Glutamatergic neuron (in vitro differentiated cells): ENCODE measurements around the gene ADARB1. TPM values are rescaled to one million over a fixed set of nuclear protein-coding genes. Genes with fewer than 3 reads are reported as not detected.

ENCODE experiments used
- DNase-seq: peaks from one replicate; pipeline ENCODE4 v3.0.0; 2022
- H3K27ac Mint-ChIP-seq: one replicate; pipeline ENCODE4 v1.8.0; 2020; ENCODE audit warnings: mild to moderate bottlenecking, mixed read lengths, inconsistent platforms; ENCODE audit not compliant: unreplicated experiment
- H3K27me3 Mint-ChIP-seq: one replicate; pipeline ENCODE4 v1.8.0; 2020; ENCODE audit warnings: mild to moderate bottlenecking, moderate library complexity, mixed read lengths, inconsistent platforms; ENCODE audit not compliant: unreplicated experiment
- H3K36me3 Mint-ChIP-seq: one replicate; pipeline ENCODE4 v1.8.0; 2020; ENCODE audit warnings: mild to moderate bottlenecking, mixed read lengths, inconsistent platforms; ENCODE audit not compliant: unreplicated experiment
- H3K4me1 Mint-ChIP-seq: one replicate; pipeline ENCODE4 v1.8.0; 2020; ENCODE audit warnings: mild to moderate bottlenecking, low read depth, mixed read lengths, inconsistent platforms; ENCODE audit not compliant: unreplicated experiment
- H3K4me3 Mint-ChIP-seq: one replicate; pipeline ENCODE4 v1.8.0; 2020; ENCODE audit warnings: mild to moderate bottlenecking, mixed read lengths, inconsistent platforms; ENCODE audit not compliant: unreplicated experiment
- H3K9me3 Mint-ChIP-seq: one replicate; pipeline ENCODE4 v1.8.0; 2020; ENCODE audit warnings: mild to moderate bottlenecking, moderate library complexity, mixed read lengths, inconsistent platforms; ENCODE audit not compliant: unreplicated experiment
- CTCF ChIP-seq: fragments of 200-600 bp; sonication (generic); IDR thresholded peaks from one replicate; pipeline ENCODE4 v1.5.0; 2021; ENCODE audit not compliant: partially characterized antibody, unreplicated experiment
- total RNA-seq: library from RNA; stranded (reverse); fragmentation: NEBNext Ultra II Directional; extraction: Animal tissue kit (Norgen Biotek cat#: 25700); gene quantifications from one replicate; pipeline ENCODE4 v1.2.1, GENCODE V29; 2021; ENCODE audit not compliant: unreplicated experiment

Gene ADARB1
- total RNA-seq, 1 donor from 2014 or later, result 49.2 TPM

GRCh38 chr21:45250914-45251634, 176.7 kb downstream of the ADARB1 start:
- no peak overlapping the region for H3K4me3 Mint-ChIP-seq
- H3K27ac Mint-ChIP-seq, result no peak overlapping the region
- TF ChIP-seq CTCF, result no peak
- no peak for DNase-seq
- H3K4me1 Mint-ChIP-seq, result peaks cover 14% of the 10 kb centered on the region
- H3K27me3 Mint-ChIP-seq, result peaks cover 6% of the 10 kb centered on the region
- H3K9me3 Mint-ChIP-seq, result peaks cover 2% of the 10 kb centered on the region
- peaks cover 7% of the 10 kb centered on the region for H3K36me3 Mint-ChIP-seq

DNA sequence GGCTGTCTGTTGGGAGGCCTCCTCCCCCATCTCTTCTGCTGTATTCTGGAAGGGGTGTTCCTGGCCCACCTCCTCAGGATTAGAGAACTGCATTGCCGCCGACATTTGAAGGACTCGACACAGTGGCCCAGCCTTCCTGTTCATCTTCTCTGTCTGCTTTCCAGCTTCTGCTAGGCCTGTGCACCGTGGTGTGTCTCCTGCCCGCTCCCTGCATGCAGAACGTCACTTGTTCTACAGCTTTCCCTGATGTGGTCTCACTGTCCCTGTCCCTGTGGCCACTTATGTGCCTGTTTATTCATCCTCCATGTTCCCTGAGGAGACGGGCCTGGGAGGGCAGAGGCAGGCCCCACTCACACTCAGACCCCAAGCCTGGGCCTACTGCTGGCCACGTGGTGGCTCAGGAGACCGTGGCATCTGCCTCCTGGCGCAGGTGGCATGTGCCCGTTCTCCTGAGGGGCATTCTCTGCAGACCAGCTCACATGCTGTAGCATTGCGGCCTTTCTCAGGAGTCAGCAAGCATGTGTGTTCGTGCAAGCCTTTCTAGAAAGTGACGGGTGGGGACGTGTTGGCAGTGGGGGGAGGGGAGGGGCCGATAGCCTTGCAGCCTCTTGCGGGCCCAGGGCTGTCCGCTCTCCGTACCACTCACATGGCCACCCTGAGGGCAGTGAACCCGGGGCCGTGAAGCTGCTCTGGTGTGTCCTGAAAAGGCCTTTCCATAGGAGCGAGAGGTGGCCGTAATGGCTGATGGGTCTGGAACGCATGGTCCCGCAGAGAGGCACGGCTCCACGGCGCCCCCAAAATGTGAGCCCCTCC, 177.5 kb downstream of the ADARB1 start:
- H3K27me3 Mint-ChIP-seq, result peaks cover 4% of the 10 kb centered on the region
- H3K36me3 Mint-ChIP-seq, result peaks cover 7% of the 10 kb centered on the region
- peaks cover 2% of the 10 kb centered on the region for H3K9me3 Mint-ChIP-seq
- no peak overlapping the region for H3K27ac Mint-ChIP-seq
- H3K4me1 Mint-ChIP-seq, result peaks cover 14% of the 10 kb centered on the region
- TF ChIP-seq CTCF, result no peak
- no peak overlapping the region for H3K4me3 Mint-ChIP-seq
- no peak for DNase-seq

- Mint-ChIP-seq H3K4me1 (peaks cover 14% of the 10 kb centered on the region), H3K27me3 (peaks cover 4% of the 10 kb centered on the region), H3K4me3 (no peak overlapping the region), H3K9me3 (peaks cover 2% of the 10 kb centered on the region), H3K27ac (no peak overlapping the region), H3K36me3 (peaks cover 7% of the 10 kb centered on the region)
- no peak for DNase-seq
- TF ChIP-seq CTCF, result no peak
These were observed 178.1 kb downstream of the ADARB1 start for GRCh38 chr21:45252448-45252925.

DNA sequence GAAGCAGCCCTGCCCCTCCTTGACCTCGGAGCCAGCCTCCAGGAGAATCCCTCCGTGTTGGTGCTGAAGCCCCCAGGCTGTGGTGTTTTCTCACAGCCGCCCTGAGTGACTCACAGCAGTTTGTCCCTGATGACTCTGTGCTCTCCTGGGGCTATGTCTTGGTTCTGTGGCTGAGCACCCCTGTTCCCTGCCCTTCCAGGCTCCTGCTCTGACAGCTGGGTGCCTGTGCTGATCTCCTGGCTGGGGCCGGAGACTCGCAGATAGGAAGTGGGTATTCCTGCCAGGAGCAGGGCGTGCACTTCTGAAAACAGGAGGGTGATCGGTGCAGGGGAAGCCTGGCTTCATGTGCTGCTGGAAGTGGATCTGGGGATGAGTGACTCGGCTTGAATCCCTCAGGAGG, 178.8 kb downstream of the ADARB1 start:
- Mint-ChIP-seq H3K4me3 (no peak overlapping the region), H3K27ac (no peak overlapping the region), H3K9me3 (peaks cover 2% of the 10 kb centered on the region), H3K4me1 (peaks cover 13% of the 10 kb centered on the region), H3K27me3 (peaks cover 4% of the 10 kb centered on the region), H3K36me3 (peaks cover 7% of the 10 kb centered on the region)
- no peak for DNase-seq
- TF ChIP-seq CTCF, result no peak
